Glutamatergic neuron (in vitro differentiated cells): ENCODE data around the gene CLEC4G. TPM values are rescaled to one million over a fixed set of nuclear protein-coding genes. Genes with fewer than 3 reads are reported as not detected.

Experiments
- DNase-seq: peaks from one replicate; pipeline ENCODE4 v3.0.0; 2022
- H3K27ac Mint-ChIP-seq: one replicate; pipeline ENCODE4 v1.8.0; 2020; ENCODE audit warnings: mild to moderate bottlenecking, mixed read lengths, inconsistent platforms; ENCODE audit not compliant: unreplicated experiment
- H3K27me3 Mint-ChIP-seq: one replicate; pipeline ENCODE4 v1.8.0; 2020; ENCODE audit warnings: mild to moderate bottlenecking, moderate library complexity, mixed read lengths, inconsistent platforms; ENCODE audit not compliant: unreplicated experiment
- H3K36me3 Mint-ChIP-seq: one replicate; pipeline ENCODE4 v1.8.0; 2020; ENCODE audit warnings: mild to moderate bottlenecking, mixed read lengths, inconsistent platforms; ENCODE audit not compliant: unreplicated experiment
- H3K4me1 Mint-ChIP-seq: one replicate; pipeline ENCODE4 v1.8.0; 2020; ENCODE audit warnings: mild to moderate bottlenecking, low read depth, mixed read lengths, inconsistent platforms; ENCODE audit not compliant: unreplicated experiment
- H3K4me3 Mint-ChIP-seq: one replicate; pipeline ENCODE4 v1.8.0; 2020; ENCODE audit warnings: mild to moderate bottlenecking, mixed read lengths, inconsistent platforms; ENCODE audit not compliant: unreplicated experiment
- H3K9me3 Mint-ChIP-seq: one replicate; pipeline ENCODE4 v1.8.0; 2020; ENCODE audit warnings: mild to moderate bottlenecking, moderate library complexity, mixed read lengths, inconsistent platforms; ENCODE audit not compliant: unreplicated experiment
- total RNA-seq: library from RNA; stranded (reverse); fragmentation: NEBNext Ultra II Directional; extraction: Animal tissue kit (Norgen Biotek cat#: 25700); gene quantifications from one replicate; pipeline ENCODE4 v1.2.1, GENCODE V29; 2021; ENCODE audit not compliant: unreplicated experiment
- TF ChIP-seq, protein P1 (sequence below): fragments of 200-600 bp; sonication (generic); IDR thresholded peaks from one replicate; pipeline ENCODE4 v1.5.0; 2021; ENCODE audit not compliant: partially characterized antibody, unreplicated experiment

CLEC4G gene
- total RNA-seq, 1 donor from 2014 or later, result 14.8 TPM

DNA sequence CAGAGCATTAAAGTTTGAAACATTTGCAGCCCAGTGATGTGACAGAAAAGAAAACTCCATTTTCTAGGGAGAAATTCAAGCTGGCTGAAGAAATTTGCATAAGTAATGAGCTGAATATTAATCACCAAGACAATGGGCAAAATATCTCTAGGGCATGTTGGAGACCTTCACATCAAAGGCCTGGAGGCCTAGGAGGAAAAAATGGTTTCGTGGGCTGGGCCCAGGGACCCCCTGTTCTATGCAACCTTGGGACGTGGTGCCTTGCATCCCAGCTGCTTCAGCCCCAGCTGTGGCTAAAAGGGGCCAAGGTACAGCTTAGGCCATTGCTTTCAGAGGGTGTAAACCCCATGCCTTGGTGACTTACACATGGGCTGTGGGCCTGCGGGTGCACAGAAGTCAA, 25.4 kb upstream of the CLEC4G start:
- Mint-ChIP-seq H3K4me3 (no peak overlapping the region), H3K27me3 (peaks cover 4% of the 10 kb centered on the region), H3K9me3 (peaks cover 28% of the 10 kb centered on the region), H3K4me1 (no peaks in the 10 kb centered on the region), H3K27ac (no peak overlapping the region), H3K36me3 (peaks cover 32% of the 10 kb centered on the region)
- no peak for DNase-seq
- TF ChIP-seq, protein P1, sequence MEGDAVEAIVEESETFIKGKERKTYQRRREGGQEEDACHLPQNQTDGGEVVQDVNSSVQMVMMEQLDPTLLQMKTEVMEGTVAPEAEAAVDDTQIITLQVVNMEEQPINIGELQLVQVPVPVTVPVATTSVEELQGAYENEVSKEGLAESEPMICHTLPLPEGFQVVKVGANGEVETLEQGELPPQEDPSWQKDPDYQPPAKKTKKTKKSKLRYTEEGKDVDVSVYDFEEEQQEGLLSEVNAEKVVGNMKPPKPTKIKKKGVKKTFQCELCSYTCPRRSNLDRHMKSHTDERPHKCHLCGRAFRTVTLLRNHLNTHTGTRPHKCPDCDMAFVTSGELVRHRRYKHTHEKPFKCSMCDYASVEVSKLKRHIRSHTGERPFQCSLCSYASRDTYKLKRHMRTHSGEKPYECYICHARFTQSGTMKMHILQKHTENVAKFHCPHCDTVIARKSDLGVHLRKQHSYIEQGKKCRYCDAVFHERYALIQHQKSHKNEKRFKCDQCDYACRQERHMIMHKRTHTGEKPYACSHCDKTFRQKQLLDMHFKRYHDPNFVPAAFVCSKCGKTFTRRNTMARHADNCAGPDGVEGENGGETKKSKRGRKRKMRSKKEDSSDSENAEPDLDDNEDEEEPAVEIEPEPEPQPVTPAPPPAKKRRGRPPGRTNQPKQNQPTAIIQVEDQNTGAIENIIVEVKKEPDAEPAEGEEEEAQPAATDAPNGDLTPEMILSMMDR, result no peak

DNA sequence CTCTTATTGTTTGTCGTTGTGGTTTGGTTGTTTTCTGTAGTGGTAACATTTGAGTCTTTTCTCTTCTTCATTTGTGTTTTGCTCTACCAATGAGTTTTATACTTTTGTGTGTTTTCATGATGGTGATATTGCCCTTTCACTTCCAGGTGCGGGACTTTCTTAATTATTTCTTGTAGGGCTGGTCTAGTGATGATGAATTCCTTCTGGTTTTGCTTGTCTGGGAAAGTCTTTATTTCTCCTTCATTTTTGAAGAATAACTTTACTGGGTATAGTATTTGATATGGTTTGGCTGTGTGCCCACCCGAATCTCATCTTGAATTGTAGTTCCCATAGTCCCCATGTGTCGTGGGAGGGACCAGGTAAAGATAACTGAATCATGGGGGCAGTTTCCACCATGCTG, 24.3 kb upstream of the CLEC4G start:
- no peak for DNase-seq
- no peak overlapping the region for H3K4me3 Mint-ChIP-seq
- TF ChIP-seq, protein P1, result no peak
- peaks cover 26% of the 10 kb centered on the region for H3K9me3 Mint-ChIP-seq
- peaks cover 31% of the 10 kb centered on the region for H3K36me3 Mint-ChIP-seq
- no peak overlapping the region for H3K27ac Mint-ChIP-seq
- H3K4me1 Mint-ChIP-seq, result no peaks in the 10 kb centered on the region
- H3K27me3 Mint-ChIP-seq, result peaks cover 4% of the 10 kb centered on the region

DNA sequence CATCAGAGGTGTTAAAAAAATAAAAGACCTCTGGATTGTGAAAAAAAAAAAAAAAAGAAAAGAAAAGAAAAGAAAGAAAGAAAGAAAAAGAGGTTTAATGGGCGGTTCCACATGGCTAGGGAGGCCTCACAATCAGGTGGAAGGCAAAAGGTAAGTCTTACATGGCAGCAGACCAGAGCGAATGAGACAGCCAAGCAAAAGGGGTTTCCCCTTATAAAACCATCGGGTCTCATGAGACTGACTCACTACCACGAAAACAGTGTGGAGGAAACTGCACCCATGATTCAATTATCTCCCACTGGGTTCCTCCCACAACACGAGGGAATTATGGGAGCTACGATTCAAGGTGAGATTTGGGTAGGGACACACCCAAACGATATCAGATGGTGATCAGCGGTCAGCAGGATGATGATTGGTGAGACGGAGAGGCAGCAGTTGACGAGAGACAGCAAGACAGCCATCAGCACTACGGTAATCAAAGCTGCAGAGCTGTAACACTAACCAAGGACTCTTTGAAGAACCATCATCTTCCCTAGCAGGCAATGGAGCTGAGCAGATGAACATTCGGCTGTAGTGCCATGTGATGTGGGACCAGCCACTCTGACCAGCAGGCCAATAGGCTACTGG, 19.4 kb upstream of the CLEC4G start:
- Mint-ChIP-seq H3K4me3 (no peak overlapping the region), H3K27ac (no peak overlapping the region), H3K4me1 (no peaks in the 10 kb centered on the region), H3K27me3 (peaks cover 2% of the 10 kb centered on the region), H3K36me3 (peaks cover 16% of the 10 kb centered on the region), H3K9me3 (peaks cover 16% of the 10 kb centered on the region)
- no peak for DNase-seq
- TF ChIP-seq, protein P1, result no peak

DNA sequence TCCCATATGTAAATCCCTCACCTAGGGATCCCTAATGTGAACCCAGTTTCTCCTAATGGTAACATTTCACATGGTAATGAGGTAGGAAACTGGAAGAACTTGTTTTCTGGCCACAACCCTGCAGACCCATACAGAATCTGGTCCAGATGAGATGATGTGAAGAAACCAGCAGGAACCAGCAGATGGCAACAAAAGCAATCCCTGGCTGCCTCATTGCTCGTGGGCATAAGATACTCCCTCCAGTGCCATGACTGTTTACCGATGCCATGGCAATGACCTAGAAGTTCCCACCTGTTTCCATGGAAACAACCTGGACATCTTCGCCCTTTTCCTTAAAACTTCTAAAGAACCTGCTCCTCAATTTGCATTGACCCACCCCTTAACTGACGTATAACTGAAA, 16.8 kb upstream of the CLEC4G start:
- peaks cover 9% of the 10 kb centered on the region for H3K36me3 Mint-ChIP-seq
- no peak overlapping the region for H3K27ac Mint-ChIP-seq
- H3K27me3 Mint-ChIP-seq, result peaks cover 2% of the 10 kb centered on the region
- TF ChIP-seq, protein P1, result no peak
- H3K4me1 Mint-ChIP-seq, result peaks cover 8% of the 10 kb centered on the region
- DNase-seq, result no peak
- no peak overlapping the region for H3K4me3 Mint-ChIP-seq
- H3K9me3 Mint-ChIP-seq, result peaks cover 8% of the 10 kb centered on the region

DNA sequence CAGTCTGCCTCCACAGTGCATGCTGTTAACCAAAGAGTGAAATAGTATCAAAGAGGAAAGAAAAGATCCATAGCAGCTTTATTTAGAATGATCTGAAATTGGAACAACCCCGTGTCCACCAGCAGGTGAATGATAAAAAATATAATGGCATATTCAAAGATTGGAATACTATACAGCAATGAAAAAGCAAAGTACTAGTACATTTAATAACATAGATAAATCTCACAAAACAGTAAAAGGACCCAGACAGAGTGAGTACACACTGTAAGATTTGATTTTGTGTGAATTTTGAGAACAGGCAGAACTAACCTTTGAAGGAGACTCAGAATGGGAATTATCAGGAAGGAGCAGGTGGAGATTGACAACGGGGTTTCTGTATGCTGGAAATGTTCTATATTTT, 16.3 kb upstream of the CLEC4G start:
- H3K4me3 Mint-ChIP-seq, result no peak overlapping the region
- H3K27ac Mint-ChIP-seq, result peak overlapping the region; percentile 16
- peaks cover 4% of the 10 kb centered on the region for H3K27me3 Mint-ChIP-seq
- no peak for DNase-seq
- peaks cover 9% of the 10 kb centered on the region for H3K36me3 Mint-ChIP-seq
- H3K4me1 Mint-ChIP-seq, result peaks cover 11% of the 10 kb centered on the region
- H3K9me3 Mint-ChIP-seq, result peaks cover 11% of the 10 kb centered on the region
- TF ChIP-seq, protein P1, result no peak
